SK-N-SH (cell line): ENCODE results near the gene OPN3.

Source experiments
- CTCF ChIP-seq: fragments of 200-600 bp; sonication (generic); IDR thresholded peaks from 2 replicates; pipeline ENCODE4 v1.6.1; 2017; ENCODE audit warnings: antibody characterized with exemption, mild to moderate bottlenecking, moderate library complexity
- EP300 ChIP-seq, 2 experiments: IDR thresholded peaks; 2 replicates each; pipeline versions ENCODE4 v1.4.0 to v1.6.1; 2012; ENCODE audit warnings: borderline replicate concordance in 1 of 2, low read depth in 1 of 2, low read length in 1 of 2
- EZH2phosphoT487 ChIP-seq: fragments of 200-600 bp; sonication (generic); IDR thresholded peaks from 2 replicates; pipeline ENCODE4 v1.6.1; 2017; ENCODE audit warnings: low read depth, mixed run types, mild to moderate bottlenecking, antibody characterized with exemption, moderate library complexity, borderline replicate concordance
- POLR2AphosphoS5 ChIP-seq: IDR thresholded peaks from 2 replicates; pipeline ENCODE4 v1.6.1; 2012; ENCODE audit warnings: low read depth, low read length
- SMC3 ChIP-seq: IDR thresholded peaks from 2 replicates; pipeline ENCODE4 v1.6.1; 2012; ENCODE audit warnings: low read depth, low read length, improper control_type of control experiment

GRCh38 chr1:241593186-241593585, 47.0 kb downstream of the OPN3 start:
- TF ChIP-seq SMC3 (no peak), POLR2AphosphoS5 (no peak), EP300 (IDR thresholded peaks at IDR 0.05; ENCODE audit: borderline replicate concordance in 1 of 2, low read depth in 1 of 2, low read length in 1 of 2) (no peak), CTCF (no peak), EZH2phosphoT487 (no peak)
